ENCODE data around the gene SDHAF3.

DNA sequence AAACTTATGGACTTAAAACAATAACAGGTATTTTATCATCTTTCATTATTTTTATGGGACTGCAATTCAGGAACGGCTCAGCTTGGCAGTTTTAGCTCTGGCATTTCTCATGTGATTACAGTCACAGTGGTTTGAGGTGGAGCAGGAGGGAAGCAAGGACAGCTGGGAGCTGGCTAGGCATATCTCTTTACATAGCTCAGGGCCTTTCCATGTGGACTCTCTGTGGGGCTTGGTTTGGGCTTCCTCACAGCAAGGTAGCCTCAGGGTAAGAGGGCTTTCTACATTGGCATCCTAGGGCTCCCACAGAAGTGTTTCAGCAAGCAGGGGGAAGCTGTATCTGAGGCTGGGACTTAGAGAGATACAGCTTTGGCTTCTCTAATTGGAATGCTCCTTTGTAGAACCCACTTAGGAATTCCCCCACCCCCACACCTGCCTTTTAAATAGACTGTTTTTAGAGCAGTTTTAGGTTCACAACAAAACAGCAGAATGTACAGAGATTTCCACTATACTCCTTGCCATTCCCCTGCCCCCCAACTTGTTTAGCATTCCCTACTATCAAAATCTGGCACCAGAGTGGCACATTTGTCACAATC, 26.6 kb upstream of the SDHAF3 start:
- TF ChIP-seq POLR2A (IDR thresholded peaks at IDR 0.05) (no peak), CTCF (IDR thresholded peaks at IDR 0.05) (no peak), EP300 (IDR thresholded peaks at IDR 0.05) (no peak)

Data from ovary (tissue), 3 donors.